Esophagus squamous epithelium (tissue), 4 donors: ENCODE measurements around the gene GALNT13.

Experiments
- CTCF ChIP-seq, 6 experiments: fragments of 450-650 bp in 4 of 6; fragments of 200-600 bp in 2 of 6; sonication (generic) in 2 of 6; IDR thresholded peaks; one replicate each; pipeline ENCODE4 v1.5.1; 2016 to 2019; ENCODE audit warnings: antibody characterized with exemption in 6 of 6, mild to moderate bottlenecking in 4 of 6, moderate library complexity in 4 of 6
- POLR2A ChIP-seq, 4 donors: fragments of 450-650 bp; IDR thresholded peaks; one replicate each; pipeline ENCODE4 v1.6.1; 2017; ENCODE audit warnings: antibody characterized with exemption in 4 of 4, mild to moderate bottlenecking in 4 of 4, moderate library complexity in 3 of 4

- TF ChIP-seq CTCF (IDR thresholded peaks at IDR 0.05) (no peak), POLR2A (IDR thresholded peaks at IDR 0.05) (no peak)
These were observed 68.8 kb downstream of the GALNT13 start for GRCh38 chr2:153940511-153940910.
